Caco-2 (cell line): ENCODE data around the gene SFTPB. TPM values are rescaled to one million over a fixed set of nuclear protein-coding genes. Genes with fewer than 3 reads are reported as not detected.

ENCODE experiments used
- BruUV-seq: library from RNA; stranded (reverse); fragments of 400-500 nt; replicated peaks from 2 replicates; lab custom pipeline; 2021; lab: Mats Ljungman, UMichigan
- CTCF ChIA-PET: fragments of 300-600 bp; sonication (Branson Sonifier 250); formaldehyde crosslinking; loops from one replicate; lab custom pipeline; 2022; ENCODE audit warnings: antibody characterized with exemption; lab: Charles Lee
- POLR2A ChIA-PET: fragments of 300-600 bp; sonication (Branson Sonifier 250); formaldehyde crosslinking; loops from one replicate; lab custom pipeline; 2022; ENCODE audit warnings: antibody characterized with exemption; lab: Charles Lee
- DNase-seq, 2 experiments: peaks; one replicate each; pipeline versions ENCODE4 v3.0.0 to v3.0.0-alpha.2; 2020 to 2022
- H3K27me3 ChIP-seq: replicated peaks from 2 replicates; pipeline ENCODE4 v1.6.0; 2011; ENCODE audit warnings: low read length; ENCODE audit not compliant: control insufficient read depth, insufficient read depth
- H3K36me3 ChIP-seq: 2 replicates; pipeline ENCODE4 v1.5.1; 2011; ENCODE audit warnings: low read length; ENCODE audit not compliant: control insufficient read depth, insufficient read depth
- H3K4me1 ChIP-seq: fragments of 250-450 bp; sonication (Bioruptor Pico); 2 replicates; pipeline ENCODE4 v1.5.1; 2020; ENCODE audit warnings: mild to moderate bottlenecking
- H3K4me3 ChIP-seq: 2 replicates; pipeline ENCODE4 v1.5.1; 2011; ENCODE audit warnings: low read depth, mild to moderate bottlenecking, control low read depth, low read length
- H3K9me3 ChIP-seq: fragments of 250-450 bp; sonication (Bioruptor Pico); 2 replicates; pipeline ENCODE4 v1.5.1; 2020; ENCODE audit warnings: mild to moderate bottlenecking, moderate library complexity
- H3K27ac Mint-ChIP-seq: one replicate; pipeline ENCODE4 v1.8.0; 2022; ENCODE audit warnings: mixed read lengths; ENCODE audit not compliant: unreplicated experiment
- H3K27me3 Mint-ChIP-seq: one replicate; pipeline ENCODE4 v1.8.0; 2022; ENCODE audit warnings: mixed read lengths; ENCODE audit not compliant: insufficient read depth, unreplicated experiment
- H3K36me3 Mint-ChIP-seq: one replicate; pipeline ENCODE4 v1.8.0; 2022; ENCODE audit warnings: mild to moderate bottlenecking, mixed read lengths; ENCODE audit not compliant: insufficient read depth, unreplicated experiment
- H3K4me1 Mint-ChIP-seq: one replicate; pipeline ENCODE4 v1.8.0; 2022; ENCODE audit warnings: low read depth, mixed read lengths; ENCODE audit not compliant: unreplicated experiment
- H3K4me3 Mint-ChIP-seq: one replicate; pipeline ENCODE4 v1.8.0; 2022; ENCODE audit warnings: mild to moderate bottlenecking, moderate library complexity, mixed read lengths; ENCODE audit not compliant: unreplicated experiment
- H3K9me3 Mint-ChIP-seq: one replicate; pipeline ENCODE4 v1.8.0; 2022; ENCODE audit warnings: mixed read lengths; ENCODE audit not compliant: unreplicated experiment
- intact Hi-C: fragments of 100-400 bp; cut with micrococcal nuclease; formaldehyde crosslinking; loops from one replicate; pipeline ENCODE4 v1.10.0; 2022; ENCODE audit not compliant: unreplicated experiment
- total RNA-seq: library from RNA; stranded (reverse); gene quantifications from 2 replicates; pipeline ENCODE4 v1.2.3, GENCODE V29; 2022
- TF ChIP-seq, protein P1 (sequence below), 2 experiments: fragments of 200-600 bp in 1 of 2; IDR thresholded peaks; 1 replicate in 1 of 2; 2 replicates in 1 of 2; pipeline versions ENCODE4 v1.5.1 to v1.8.0; 2011 to 2022; ENCODE audit warnings: antibody characterized with exemption in 1 of 2, control low read depth in 1 of 2, inconsistent platforms in 1 of 2, low read depth in 1 of 2, low read length in 1 of 2, mild to moderate bottlenecking in 1 of 2, moderate library complexity in 1 of 2; ENCODE audit not compliant: insufficient read depth in 1 of 2, severe bottlenecking in 1 of 2, unreplicated experiment in 1 of 2

SFTPB gene
- total RNA-seq, 1 experiment from 2014 or later, result not detected

DNA sequence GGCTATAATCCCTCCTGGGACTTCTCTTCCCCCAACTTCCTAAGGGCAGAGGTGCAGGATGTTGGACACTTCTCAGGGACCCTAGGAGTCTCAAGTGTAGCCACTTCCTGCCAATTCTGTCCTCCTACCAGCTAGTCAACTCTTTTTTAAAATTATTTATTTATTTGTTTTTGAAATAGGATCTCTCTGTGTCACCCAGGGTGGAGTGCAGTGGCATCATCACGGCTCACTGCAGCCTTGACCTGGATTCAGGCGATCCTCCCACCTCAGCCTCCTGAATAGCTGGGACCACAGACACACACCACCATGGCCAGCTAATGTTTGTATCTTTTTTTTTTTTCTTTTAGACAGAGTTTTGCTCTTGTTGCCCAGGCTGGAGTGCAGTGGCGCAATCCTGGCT lies 11.5 kb downstream of the SFTPB start:
- CTCF ChIA-PET, result interaction anchor here (1.5 kb wide), 1 partner anchor 19 kb away, joined by 4 read pairs; no protein-coding TSS in a partner anchor
- Histone ChIP-seq H3K4me3 (no peak overlapping the region), H3K27me3 (no peaks in the 10 kb centered on the region), H3K36me3 (no peaks in the 10 kb centered on the region), H3K9me3 (no peaks in the 10 kb centered on the region), H3K4me1 (no peaks in the 10 kb centered on the region)
- H3K4me3 Mint-ChIP-seq, result no peak overlapping the region
- H3K27me3 Mint-ChIP-seq, result no peaks in the 10 kb centered on the region
- DNase-seq, result no peak
- intact Hi-C loops, result no loop called here
- POLR2A ChIA-PET, result no interaction called here
- H3K4me1 Mint-ChIP-seq, result no peaks in the 10 kb centered on the region
- H3K27ac Mint-ChIP-seq, result no peak overlapping the region
- TF ChIP-seq, protein P1, sequence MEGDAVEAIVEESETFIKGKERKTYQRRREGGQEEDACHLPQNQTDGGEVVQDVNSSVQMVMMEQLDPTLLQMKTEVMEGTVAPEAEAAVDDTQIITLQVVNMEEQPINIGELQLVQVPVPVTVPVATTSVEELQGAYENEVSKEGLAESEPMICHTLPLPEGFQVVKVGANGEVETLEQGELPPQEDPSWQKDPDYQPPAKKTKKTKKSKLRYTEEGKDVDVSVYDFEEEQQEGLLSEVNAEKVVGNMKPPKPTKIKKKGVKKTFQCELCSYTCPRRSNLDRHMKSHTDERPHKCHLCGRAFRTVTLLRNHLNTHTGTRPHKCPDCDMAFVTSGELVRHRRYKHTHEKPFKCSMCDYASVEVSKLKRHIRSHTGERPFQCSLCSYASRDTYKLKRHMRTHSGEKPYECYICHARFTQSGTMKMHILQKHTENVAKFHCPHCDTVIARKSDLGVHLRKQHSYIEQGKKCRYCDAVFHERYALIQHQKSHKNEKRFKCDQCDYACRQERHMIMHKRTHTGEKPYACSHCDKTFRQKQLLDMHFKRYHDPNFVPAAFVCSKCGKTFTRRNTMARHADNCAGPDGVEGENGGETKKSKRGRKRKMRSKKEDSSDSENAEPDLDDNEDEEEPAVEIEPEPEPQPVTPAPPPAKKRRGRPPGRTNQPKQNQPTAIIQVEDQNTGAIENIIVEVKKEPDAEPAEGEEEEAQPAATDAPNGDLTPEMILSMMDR (IDR thresholded peaks at IDR 0.05; ENCODE audit: insufficient read depth in 1 of 2, low read depth in 1 of 2, low read length in 1 of 2, severe bottlenecking in 1 of 2, unreplicated experiment in 1 of 2), result no peak
- BruUV-seq, result no TSS peak
- no peaks in the 10 kb centered on the region for H3K9me3 Mint-ChIP-seq
- H3K36me3 Mint-ChIP-seq, result peaks cover 29% of the 10 kb centered on the region

DNA sequence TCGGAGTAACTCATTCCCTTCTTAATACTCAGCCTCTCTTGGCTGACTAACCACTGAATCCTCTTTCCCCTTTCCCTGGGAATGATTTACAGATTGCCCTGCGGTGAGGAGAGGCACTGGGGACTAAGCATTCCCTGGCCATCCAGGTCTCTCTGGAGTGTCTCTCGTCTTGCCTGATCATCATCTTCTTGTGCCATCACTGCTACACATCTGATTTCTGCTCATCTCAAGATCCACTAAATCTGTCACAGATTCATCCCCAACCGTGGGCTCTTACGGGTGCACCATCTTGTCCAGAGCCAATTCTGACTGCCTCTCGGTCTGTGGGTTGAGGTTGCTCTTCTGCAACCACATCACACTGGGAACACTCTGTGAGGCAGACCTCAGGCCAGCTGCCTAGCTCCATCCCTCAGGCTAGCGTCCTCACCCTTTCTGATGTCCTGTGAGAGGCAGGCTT lies 12.0 kb downstream of the SFTPB start:
- TF ChIP-seq, protein P1 (IDR thresholded peaks at IDR 0.05; ENCODE audit: insufficient read depth in 1 of 2, low read depth in 1 of 2, low read length in 1 of 2, severe bottlenecking in 1 of 2, unreplicated experiment in 1 of 2), result no peak
- H3K4me3 Mint-ChIP-seq, result no peak overlapping the region
- no peak overlapping the region for H3K27ac Mint-ChIP-seq
- H3K4me1 ChIP-seq, result no peaks in the 10 kb centered on the region
- no peak for DNase-seq
- H3K27me3 ChIP-seq, result no peaks in the 10 kb centered on the region
- H3K27me3 Mint-ChIP-seq, result no peaks in the 10 kb centered on the region
- no peaks in the 10 kb centered on the region for H3K9me3 ChIP-seq
- intact Hi-C loops, result no loop called here
- no peak overlapping the region for H3K4me3 ChIP-seq
- peaks cover 34% of the 10 kb centered on the region for H3K36me3 Mint-ChIP-seq
- H3K9me3 Mint-ChIP-seq, result no peaks in the 10 kb centered on the region
- H3K4me1 Mint-ChIP-seq, result no peaks in the 10 kb centered on the region
- CTCF ChIA-PET, result interaction anchor here (1.5 kb wide), 1 partner anchor 18 kb away, joined by 4 read pairs; no protein-coding TSS in a partner anchor
- H3K36me3 ChIP-seq, result no peaks in the 10 kb centered on the region
- POLR2A ChIA-PET, result interaction anchor here (0.6 kb wide), 1 partner anchor 18 kb away, joined by 3 read pairs; no protein-coding TSS in a partner anchor
- no TSS peak for BruUV-seq

DNA sequence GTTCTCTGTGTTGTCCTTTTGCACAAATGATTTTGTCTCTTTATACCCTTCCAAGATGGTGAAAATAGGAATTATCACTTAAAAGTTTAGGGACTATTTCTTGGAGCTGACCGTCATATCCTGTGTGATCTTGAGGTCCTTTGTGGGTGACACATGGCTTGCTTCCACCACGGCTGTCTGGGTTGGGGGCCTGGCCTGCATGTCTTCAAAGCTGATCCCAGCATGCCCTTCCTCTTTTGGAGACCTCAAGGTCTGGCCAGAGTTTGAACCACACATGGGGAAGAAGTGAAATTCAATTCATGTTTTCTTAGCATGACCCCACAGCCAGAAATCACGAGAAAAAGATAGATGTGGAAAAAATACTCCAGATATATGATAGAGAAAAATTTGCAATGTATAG lies 14.0 kb downstream of the SFTPB start:
- Histone ChIP-seq H3K4me3 (no peak overlapping the region), H3K36me3 (0 out of 2 replicates have a peak, but pooled peaks cover 4% of the 10 kb centered on the region), H3K27me3 (no peaks in the 10 kb centered on the region), H3K4me1 (0 out of 2 replicates have a peak, but pooled peaks cover 5% of the 10 kb centered on the region), H3K9me3 (no peaks in the 10 kb centered on the region)
- DNase-seq, result no peak
- TF ChIP-seq, protein P1 (IDR thresholded peaks at IDR 0.05; ENCODE audit: insufficient read depth in 1 of 2, low read depth in 1 of 2, low read length in 1 of 2, severe bottlenecking in 1 of 2, unreplicated experiment in 1 of 2), result no peak
- H3K4me3 Mint-ChIP-seq, result no peak overlapping the region
- peaks cover 11% of the 10 kb centered on the region for H3K4me1 Mint-ChIP-seq
- no peaks in the 10 kb centered on the region for H3K9me3 Mint-ChIP-seq
- BruUV-seq, result no TSS peak
- H3K27me3 Mint-ChIP-seq, result no peaks in the 10 kb centered on the region
- intact Hi-C loops, result no loop called here
- ChIA-PET CTCF (interaction anchor here (3.6 kb wide), 1 partner anchor 17 kb away, joined by 12 read pairs; no protein-coding TSS in a partner anchor), POLR2A (no interaction called here)
- peaks cover 53% of the 10 kb centered on the region for H3K36me3 Mint-ChIP-seq
- H3K27ac Mint-ChIP-seq, result no peak overlapping the region
